ENCODE data around the gene HMGCR. TPM values are rescaled to one million over a fixed set of nuclear protein-coding genes. Genes with fewer than 3 reads are reported as not detected.
A peak's percentile ranks its signal among the peaks of the same experiment; 100 is the strongest.

HMGCR gene
- total and polyA plus RNA-seq, 2 experiments from 2014 or later: 72.2 to 331 TPM

GRCh38 chr5:75319638-75320037, 17.4 kb upstream of the HMGCR start (continued):
- TF ChIP-seq REST (IDR thresholded peaks at IDR 0.05; ENCODE audit: unreplicated experiment): no peak

GRCh38 chr5:75320371-75320770, 16.6 kb upstream of the HMGCR start:
- Mint-ChIP-seq H3K4me1 (peaks cover 17% of the 10 kb centered on the region), H3K4me3 (no peak overlapping the region), H3K27ac (peak overlapping the region; percentile 70), H3K27me3 (ENCODE audit: insufficient read depth, low read depth, poor library complexity) (peaks cover 5% of the 10 kb centered on the region), H3K36me3 (ENCODE audit: low read depth) (no peaks in the 10 kb centered on the region), H3K9me3 (no peaks in the 10 kb centered on the region)
- H3K27ac ChIP-seq (ENCODE audit: low read depth): no peak overlapping the region
- H3K4me3 ChIP-seq: no peak overlapping the region
- H3F3A ChIP-seq (replicated peaks; ENCODE audit: low read depth): no peaks in the 10 kb centered on the region
- no peak overlapping the region for H3K4me2 ChIP-seq
- TF ChIP-seq JUNB (IDR thresholded peaks at IDR 0.05; ENCODE audit: unreplicated experiment) (no peak), ZNF114 (CRISPR knock-in tag; IDR thresholded peaks at IDR 0.05) (no peak), ZNF331 (CRISPR knock-in tag; IDR thresholded peaks at IDR 0.05; ENCODE audit: low read depth) (no peak), ETS1 (IDR thresholded peaks at IDR 0.05) (no peak)
- H4K20me1 ChIP-seq (replicated peaks; ENCODE audit: insufficient read depth): no peaks in the 10 kb centered on the region
- H3K79me2 ChIP-seq (replicated peaks; ENCODE audit: insufficient read depth): no peaks in the 10 kb centered on the region
- DNase-seq (ENCODE audit: low spot score): no peak
- H3K27me3 ChIP-seq (ENCODE audit: insufficient read depth): no peaks in the 10 kb centered on the region
- no peak for ATAC-seq
- no peak overlapping the region for H2AFZ ChIP-seq
- H3K4me1 ChIP-seq (ENCODE audit: insufficient read depth): no peaks in the 10 kb centered on the region
- no peaks in the 10 kb centered on the region for H3K9me2 ChIP-seq (ENCODE audit: insufficient read depth)
- no peaks in the 10 kb centered on the region for H3K36me3 ChIP-seq (ENCODE audit: insufficient read depth)

GRCh38 chr5:75322066-75322465, 15.0 kb upstream of the HMGCR start:
- Mint-ChIP-seq H3K4me1 (peaks cover 17% of the 10 kb centered on the region), H3K27me3 (ENCODE audit: insufficient read depth, low read depth, poor library complexity) (peaks cover 5% of the 10 kb centered on the region), H3K27ac (no peak overlapping the region), H3K36me3 (ENCODE audit: low read depth) (no peaks in the 10 kb centered on the region), H3K9me3 (no peaks in the 10 kb centered on the region), H3K4me3 (no peak overlapping the region)
- no peaks in the 10 kb centered on the region for H3F3A ChIP-seq (replicated peaks; ENCODE audit: low read depth)
- H3K4me2 ChIP-seq: no peak overlapping the region
- peak; percentile 68 for ATAC-seq
- no peaks in the 10 kb centered on the region for H3K79me2 ChIP-seq (replicated peaks; ENCODE audit: insufficient read depth)
- no peaks in the 10 kb centered on the region for H3K36me3 ChIP-seq (ENCODE audit: insufficient read depth)
- H3K4me1 ChIP-seq (ENCODE audit: insufficient read depth): no peaks in the 10 kb centered on the region
- peak; percentile 43 for DNase-seq (ENCODE audit: low spot score)
- no peaks in the 10 kb centered on the region for H3K27me3 ChIP-seq (ENCODE audit: insufficient read depth)
- H3K4me3 ChIP-seq: no peak overlapping the region
- no peak overlapping the region for H2AFZ ChIP-seq
- no peaks in the 10 kb centered on the region for H4K20me1 ChIP-seq (replicated peaks; ENCODE audit: insufficient read depth)
- H3K9me2 ChIP-seq (ENCODE audit: insufficient read depth): no peaks in the 10 kb centered on the region
- no peak overlapping the region for H3K27ac ChIP-seq (ENCODE audit: low read depth)
- TF ChIP-seq JUNB (IDR thresholded peaks at IDR 0.05; ENCODE audit: unreplicated experiment): no peak
- no peak for TF ChIP-seq ETS1 (IDR thresholded peaks at IDR 0.05)
- no peak for TF ChIP-seq ZNF462 (CRISPR knock-in tag; IDR thresholded peaks at IDR 0.05)
- TF ChIP-seq NANOG (IDR thresholded peaks at IDR 0.05; ENCODE audit: borderline replicate concordance): 0 out of 2 replicates have a peak, but pooled peaks have one; percentile 21
- no peak for TF ChIP-seq POLR2AphosphoS5 (IDR thresholded peaks at IDR 0.05; ENCODE audit: low read depth)

Data from GM23338 (cell line).